CD14-positive monocyte (primary cell): ENCODE data around the gene GRK5. TPM values are rescaled to one million over a fixed set of nuclear protein-coding genes. Genes with fewer than 3 reads are reported as not detected.

Source experiments
- DNase-seq, 3 donors: peaks; one replicate each; pipeline ENCODE4 v3.0.0-alpha.2; 2011 to 2022
- H2AFZ ChIP-seq: 2 replicates; pipeline ENCODE4 v1.6.0; 2012; ENCODE audit warnings: mild to moderate bottlenecking, low read depth, low read length, inconsistent platforms; ENCODE audit not compliant: insufficient read depth, poor library complexity, severe bottlenecking
- H3K27ac ChIP-seq, 2 donors: 1 replicate in 1 of 2; 2 replicates in 1 of 2; pipeline ENCODE4 v1.5.1; 2012 to 2013; ENCODE audit warnings: low read length in 2 of 2, control low read depth in 1 of 2, inconsistent platforms in 1 of 2, low read depth in 1 of 2, mild to moderate bottlenecking in 1 of 2
- H3K27me3 ChIP-seq, 2 donors: one replicate each; pipeline versions ENCODE4 v1.6.0 to v1.6.1; 2011 to 2013; ENCODE audit warnings: low read length in 2 of 2; ENCODE audit not compliant: control insufficient read depth in 2 of 2, insufficient read depth in 2 of 2
- H3K36me3 ChIP-seq, 2 donors: replicated peaks in 1 of 2; 1 replicate in 1 of 2; 2 replicates in 1 of 2; pipeline versions ENCODE4 v1.5.1 to v1.6.1; 2012 to 2013; ENCODE audit warnings: low read length in 2 of 2, control low read depth in 1 of 2, inconsistent platforms in 1 of 2, mild to moderate bottlenecking in 1 of 2; ENCODE audit not compliant: insufficient read depth in 2 of 2, control insufficient read depth in 1 of 2
- H3K4me1 ChIP-seq, 2 donors: 1 replicate in 1 of 2; 2 replicates in 1 of 2; pipeline versions ENCODE4 v1.5.1 to v1.6.1; 2012 to 2013; ENCODE audit warnings: low read length in 2 of 2, control low read depth in 1 of 2, inconsistent platforms in 1 of 2, mild to moderate bottlenecking in 1 of 2, moderate library complexity in 1 of 2; ENCODE audit not compliant: insufficient read depth in 2 of 2, control insufficient read depth in 1 of 2
- H3K4me2 ChIP-seq: replicated peaks from 2 replicates; pipeline ENCODE3; 2012; ENCODE audit warnings: low read length, moderate library complexity, mild to moderate bottlenecking; ENCODE audit not compliant: poor library complexity, severe bottlenecking; ENCODE audit errors: extremely low read depth
- H3K4me3 ChIP-seq, 3 experiments: fragments of 200-600 bp in 1 of 3; sonication (generic) in 1 of 3; replicated peaks in 1 of 3; 1 replicate in 2 of 3; 2 replicates in 1 of 3; pipeline ENCODE4 v1.5.1; 2011 to 2013; ENCODE audit warnings: low read length in 3 of 3, mild to moderate bottlenecking in 3 of 3, control low read depth in 2 of 3, low read depth in 2 of 3, inconsistent platforms in 1 of 3, moderate library complexity in 1 of 3
- H3K79me2 ChIP-seq: 2 replicates; pipeline ENCODE4 v1.6.0; 2012; ENCODE audit warnings: mild to moderate bottlenecking, control low read depth, inconsistent platforms, low read length, moderate library complexity; ENCODE audit not compliant: insufficient read depth
- H3K9ac ChIP-seq: 2 replicates; pipeline ENCODE4 v1.6.0; 2017; ENCODE audit warnings: low read length, mild to moderate bottlenecking; ENCODE audit not compliant: insufficient read depth, poor library complexity, severe bottlenecking
- H3K9me3 ChIP-seq, 2 donors: replicated peaks in 1 of 2; 1 replicate in 1 of 2; 2 replicates in 1 of 2; pipeline versions ENCODE4 v1.5.1 to v1.6.1; 2012 to 2013; ENCODE audit warnings: low read length in 2 of 2, control low read depth in 1 of 2; ENCODE audit not compliant: control insufficient read depth in 1 of 2, insufficient read depth in 1 of 2
- H4K20me1 ChIP-seq: 2 replicates; pipeline ENCODE4 v1.6.0; 2012; ENCODE audit warnings: mild to moderate bottlenecking, low read length, control low read depth, moderate library complexity; ENCODE audit not compliant: insufficient read depth
- H3K27ac Mint-ChIP-seq, 7 donors: one replicate each; pipeline ENCODE4 v1.8.0; 2020; ENCODE audit warnings: mild to moderate bottlenecking in 7 of 7, mixed read lengths in 7 of 7, moderate library complexity in 6 of 7, inconsistent platforms in 2 of 7
- H3K27me3 Mint-ChIP-seq, 3 donors: one replicate each; pipeline ENCODE4 v1.8.0; 2021 to 2022; ENCODE audit warnings: low read depth in 3 of 3, mild to moderate bottlenecking in 3 of 3, mixed read lengths in 3 of 3, moderate library complexity in 3 of 3, inconsistent platforms in 1 of 3
- H3K36me3 Mint-ChIP-seq, 2 donors: one replicate each; pipeline ENCODE4 v1.8.0; 2020; ENCODE audit warnings: mixed read lengths in 2 of 2, inconsistent platforms in 1 of 2, mild to moderate bottlenecking in 1 of 2
- H3K4me1 Mint-ChIP-seq: one replicate; pipeline ENCODE4 v1.8.0; 2020; ENCODE audit warnings: mild to moderate bottlenecking, mixed read lengths
- H3K4me3 Mint-ChIP-seq, 2 donors: one replicate each; pipeline ENCODE4 v1.8.0; 2020; ENCODE audit warnings: mild to moderate bottlenecking in 2 of 2, mixed read lengths in 2 of 2, moderate library complexity in 1 of 2
- H3K9me3 Mint-ChIP-seq, 7 donors: one replicate each; pipeline ENCODE4 v1.8.0; 2020 to 2022; ENCODE audit warnings: mixed read lengths in 7 of 7, mild to moderate bottlenecking in 6 of 7, moderate library complexity in 6 of 7, inconsistent platforms in 2 of 7
- WGBS: methylation state at CpG from one replicate; pipeline ENCODE4 v1.1.5; 2013; ENCODE audit warnings: missing lambda C conversion rate; ENCODE audit not compliant: insufficient coverage; 5-methylcytosine and 5-hydroxymethylcytosine counted together
- intact Hi-C, 2 donors: fragments of 100-400 bp; cut with micrococcal nuclease; formaldehyde crosslinking; loops; one replicate each; pipeline versions ENCODE4 v1.15.0 to v1.15.1; 2023
- polyA plus RNA-seq, 3 donors: library from polyadenylated mRNA; depleted of rRNA in 1 of 3; unstranded in 2 of 3; stranded (reverse) in 1 of 3; fragments of 300-500 nt in 2 of 3; fragments of >200 nt in 1 of 3; fragmentation: Illumina TruSeq in 2 of 3; gene quantifications; 1 replicate in 2 of 3; 2 replicates in 1 of 3; pipeline ENCODE4 v1.2.3, GENCODE V29; 2012 to 2021
- TF ChIP-seq, protein P1 (sequence below): fragments of 200-600 bp; IDR thresholded peaks from one replicate; pipeline ENCODE4 v1.8.0; 2022; ENCODE audit warnings: antibody characterized with exemption, mild to moderate bottlenecking

Gene GRK5
- polyA plus RNA-seq, 3 donors, result 1.2 to 6.5 (median 2.8) TPM

DNA sequence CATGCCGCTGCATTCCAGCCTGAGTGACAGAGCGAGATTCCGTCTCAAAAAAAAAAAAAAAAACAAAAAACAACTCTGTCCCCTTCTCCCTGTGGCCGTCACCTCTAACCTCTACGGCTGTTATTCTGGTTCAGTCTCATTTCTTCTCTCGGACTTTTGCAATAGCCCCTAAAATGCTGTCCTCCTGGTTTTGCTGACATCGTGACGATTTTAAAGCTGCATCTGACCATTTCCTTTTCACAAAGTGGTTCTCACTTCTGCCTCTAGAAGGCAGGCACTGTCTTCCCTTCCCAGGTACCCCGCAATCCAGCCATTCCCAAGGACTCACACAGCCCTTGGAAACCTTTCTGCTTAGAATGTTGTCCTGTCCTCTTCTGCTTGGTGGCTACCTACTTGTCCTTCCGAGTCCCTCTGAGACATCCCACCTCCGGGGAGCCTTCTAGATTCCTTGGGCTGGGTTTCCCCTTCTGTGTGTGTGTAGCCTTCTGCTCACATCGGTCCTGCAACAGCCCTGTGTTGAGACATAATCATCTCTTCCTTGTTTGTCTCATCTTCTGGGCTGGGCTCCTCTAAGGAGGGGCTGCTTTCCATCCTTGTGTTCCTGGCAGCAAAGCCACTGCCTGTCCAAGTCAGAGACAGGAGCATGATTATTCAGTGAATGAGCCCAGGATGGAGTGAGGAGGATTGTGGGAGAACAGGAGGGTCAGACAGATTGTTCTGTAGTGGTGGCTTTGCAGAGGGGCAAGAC lies 83.1 kb downstream of the GRK5 start:
- Mint-ChIP-seq H3K27ac (peak overlapping the region in 4 of 7 donors; percentile 16 to 67 (median 38)), H3K4me1 (peaks cover 25% of the 10 kb centered on the region), H3K27me3 (peaks cover 0 to 9% (median 3%) of the 10 kb centered on the region in 3 donors), H3K4me3 (peak overlapping the region in 1 of 2 donors; percentile 18), H3K36me3 (no peaks in the 10 kb centered on the region), H3K9me3 (peaks cover 0 to 7% (median 0%) of the 10 kb centered on the region in 7 donors)
- Histone ChIP-seq H3K9me3 (no peaks in the 10 kb centered on the region), H3K79me2 (no peaks in the 10 kb centered on the region), H3K27ac (no peak overlapping the region), H3K4me2 (no peak overlapping the region), H3K36me3 (no peaks in the 10 kb centered on the region), H3K4me1 (peaks cover 8 to 9% of the 10 kb centered on the region in 2 donors), H2AFZ (no peak overlapping the region), H3K9ac (no peak overlapping the region), H3K4me3 (no peak overlapping the region), H4K20me1 (peaks cover 15% of the 10 kb centered on the region), H3K27me3 (no peaks in the 10 kb centered on the region)
- WGBS, result 72% methylated on average over 7 of the region's 12 CpGs
- intact Hi-C loops, result no loop called here
- DNase-seq, result no peak
- TF ChIP-seq, protein P1, sequence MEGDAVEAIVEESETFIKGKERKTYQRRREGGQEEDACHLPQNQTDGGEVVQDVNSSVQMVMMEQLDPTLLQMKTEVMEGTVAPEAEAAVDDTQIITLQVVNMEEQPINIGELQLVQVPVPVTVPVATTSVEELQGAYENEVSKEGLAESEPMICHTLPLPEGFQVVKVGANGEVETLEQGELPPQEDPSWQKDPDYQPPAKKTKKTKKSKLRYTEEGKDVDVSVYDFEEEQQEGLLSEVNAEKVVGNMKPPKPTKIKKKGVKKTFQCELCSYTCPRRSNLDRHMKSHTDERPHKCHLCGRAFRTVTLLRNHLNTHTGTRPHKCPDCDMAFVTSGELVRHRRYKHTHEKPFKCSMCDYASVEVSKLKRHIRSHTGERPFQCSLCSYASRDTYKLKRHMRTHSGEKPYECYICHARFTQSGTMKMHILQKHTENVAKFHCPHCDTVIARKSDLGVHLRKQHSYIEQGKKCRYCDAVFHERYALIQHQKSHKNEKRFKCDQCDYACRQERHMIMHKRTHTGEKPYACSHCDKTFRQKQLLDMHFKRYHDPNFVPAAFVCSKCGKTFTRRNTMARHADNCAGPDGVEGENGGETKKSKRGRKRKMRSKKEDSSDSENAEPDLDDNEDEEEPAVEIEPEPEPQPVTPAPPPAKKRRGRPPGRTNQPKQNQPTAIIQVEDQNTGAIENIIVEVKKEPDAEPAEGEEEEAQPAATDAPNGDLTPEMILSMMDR, result no peak

GRCh38 chr10:119291223-119291900 lies 84.0 kb downstream of the GRK5 start:
- peak overlapping the region in 4 of 7 donors; percentile 0 to 64 (median 26) for H3K27ac Mint-ChIP-seq
- Histone ChIP-seq H3K9me3 (no peaks in the 10 kb centered on the region), H4K20me1 (peaks cover 12% of the 10 kb centered on the region), H3K9ac (no peak overlapping the region), H3K4me1 (peaks cover 8 to 9% of the 10 kb centered on the region in 2 donors), H3K4me2 (no peak overlapping the region), H3K27me3 (no peaks in the 10 kb centered on the region), H3K4me3 (no peak overlapping the region), H3K27ac (no peak overlapping the region), H3K36me3 (no peaks in the 10 kb centered on the region), H2AFZ (no peak overlapping the region), H3K79me2 (no peaks in the 10 kb centered on the region)
- TF ChIP-seq, protein P1, result no peak
- H3K4me1 Mint-ChIP-seq, result peaks cover 19% of the 10 kb centered on the region
- peaks cover 0 to 4% of the 10 kb centered on the region in 2 donors for H3K36me3 Mint-ChIP-seq
- no peak for DNase-seq
- intact Hi-C loops, result no loop called here
- H3K4me3 Mint-ChIP-seq, result peak overlapping the region in 1 of 2 donors; percentile 51
- no CpG with 5 or more reads among the region's 6 CpGs for WGBS
- H3K9me3 Mint-ChIP-seq, result peaks cover 0 to 7% (median 2%) of the 10 kb centered on the region in 7 donors
- H3K27me3 Mint-ChIP-seq, result peaks cover 0 to 9% (median 2%) of the 10 kb centered on the region in 3 donors
